Ovary (tissue), 3 donors: Measurements from ENCODE around the gene LAMB1.

Source experiments
- POLR2A ChIP-seq: fragments of 450-650 bp; IDR thresholded peaks from one replicate; pipeline ENCODE4 v1.6.1; 2017; ENCODE audit warnings: antibody characterized with exemption, mild to moderate bottlenecking, moderate library complexity
- TF ChIP-seq, protein P1 (sequence below), 3 donors: fragments of 450-650 bp in 2 of 3; fragments of 200-600 bp in 1 of 3; IDR thresholded peaks; one replicate each; pipeline versions ENCODE4 v1.5.1 to v1.8.0; 2016 to 2022; ENCODE audit warnings: antibody characterized with exemption in 3 of 3, mild to moderate bottlenecking in 1 of 3
- donor health status: DM: no; HTN: no; CAD: no.

DNA sequence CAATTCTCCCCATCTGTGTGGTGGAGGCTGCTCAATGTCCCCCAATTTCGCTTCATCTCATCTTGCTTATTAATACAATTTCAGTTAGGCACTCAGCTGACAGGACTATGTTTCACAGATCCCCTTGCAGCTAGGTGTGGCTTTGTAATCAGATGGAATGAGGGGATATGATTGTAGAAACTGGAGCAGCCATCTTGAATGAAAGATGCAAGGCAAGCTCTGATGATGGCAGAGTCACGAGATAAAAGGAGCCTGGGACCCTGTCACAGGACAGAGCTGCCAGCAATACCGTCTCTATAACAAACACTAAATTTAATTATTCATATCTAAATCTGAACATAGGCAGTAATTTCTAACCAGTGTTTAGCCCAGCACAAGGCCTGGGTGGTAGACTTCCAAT is 113.0 kb downstream of the LAMB1 start:
- TF ChIP-seq, protein P1, sequence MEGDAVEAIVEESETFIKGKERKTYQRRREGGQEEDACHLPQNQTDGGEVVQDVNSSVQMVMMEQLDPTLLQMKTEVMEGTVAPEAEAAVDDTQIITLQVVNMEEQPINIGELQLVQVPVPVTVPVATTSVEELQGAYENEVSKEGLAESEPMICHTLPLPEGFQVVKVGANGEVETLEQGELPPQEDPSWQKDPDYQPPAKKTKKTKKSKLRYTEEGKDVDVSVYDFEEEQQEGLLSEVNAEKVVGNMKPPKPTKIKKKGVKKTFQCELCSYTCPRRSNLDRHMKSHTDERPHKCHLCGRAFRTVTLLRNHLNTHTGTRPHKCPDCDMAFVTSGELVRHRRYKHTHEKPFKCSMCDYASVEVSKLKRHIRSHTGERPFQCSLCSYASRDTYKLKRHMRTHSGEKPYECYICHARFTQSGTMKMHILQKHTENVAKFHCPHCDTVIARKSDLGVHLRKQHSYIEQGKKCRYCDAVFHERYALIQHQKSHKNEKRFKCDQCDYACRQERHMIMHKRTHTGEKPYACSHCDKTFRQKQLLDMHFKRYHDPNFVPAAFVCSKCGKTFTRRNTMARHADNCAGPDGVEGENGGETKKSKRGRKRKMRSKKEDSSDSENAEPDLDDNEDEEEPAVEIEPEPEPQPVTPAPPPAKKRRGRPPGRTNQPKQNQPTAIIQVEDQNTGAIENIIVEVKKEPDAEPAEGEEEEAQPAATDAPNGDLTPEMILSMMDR (IDR thresholded peaks at IDR 0.05) = no peak
- TF ChIP-seq POLR2A = no peak
